HepG2 (cell line): ENCODE data around the gene HOXD4. TPM values are rescaled to one million over a fixed set of nuclear protein-coding genes. Genes with fewer than 3 reads are reported as not detected.

ENCODE experiments used
- ATAC-seq: fragments of 200-7000 bp; cut with Tn5 transposase; 3 replicates; pipeline ENCODE4 v1.9.1; 2020; ENCODE audit warnings: mild to moderate bottlenecking, moderate library complexity
- BruUV-seq: library from RNA; stranded (reverse); fragments of 400-500 nt; replicated peaks from 2 replicates; lab custom pipeline; 2021; lab: Mats Ljungman, UMichigan
- CTCF ChIA-PET: fragments of 300-600 bp; formaldehyde crosslinking; extraction: SDS; loops from one replicate; lab custom pipeline; 2021; ENCODE audit warnings: low total read pairs, inconsistent platforms, low intra/inter-chr PET ratio; lab: Yijun Ruan, JAX
- POLR2A ChIA-PET: fragments of 350-600 bp; sonication (Branson Sonifier 250); formaldehyde crosslinking; loops from one replicate; lab custom pipeline; 2020; ENCODE audit warnings: antibody characterized with exemption, inconsistent platforms; lab: Yijun Ruan, JAX
- DNase-seq: peaks from one replicate; pipeline ENCODE4 v3.0.0-alpha.2; 2015; ENCODE audit warnings: low spot score
- FAIRE-seq: peaks from 3 replicates; lab custom pipeline; 2011; peaks lifted over from hg19 to GRCh38; lab: Jason Lieb, UNC
- H2AFZ ChIP-seq: one replicate; pipeline ENCODE4 v1.6.1; 2011; ENCODE audit warnings: low read length, inconsistent platforms
- H3K27ac ChIP-seq: fragments of 300-600 bp; 3 replicates; pipeline ENCODE4 v1.8.0; 2011; ENCODE audit warnings: mixed run types, mild to moderate bottlenecking, mixed read lengths, low read length, inconsistent platforms; ENCODE audit not compliant: insufficient read depth; ENCODE audit errors: extremely low read length
- H3K27me3 ChIP-seq, 2 experiments: fragments of 200-600 bp in 1 of 2; 2 replicates in 1 of 2; 3 replicates in 1 of 2; pipeline versions ENCODE4 v1.6.0 to v1.8.0; 2011; ENCODE audit warnings: low read length in 2 of 2, mild to moderate bottlenecking in 2 of 2, moderate library complexity in 2 of 2, inconsistent platforms in 1 of 2; ENCODE audit not compliant: insufficient read depth in 2 of 2, control insufficient read depth in 1 of 2
- H3K36me3 ChIP-seq, 2 experiments: fragments of 200-600 bp in 1 of 2; replicated peaks in 1 of 2; 2 replicates in 1 of 2; 3 replicates in 1 of 2; pipeline versions ENCODE4 v1.5.1 to v1.8.0; 2011; ENCODE audit warnings: low read length in 2 of 2, inconsistent platforms in 1 of 2; ENCODE audit not compliant: insufficient read depth in 2 of 2, control insufficient read depth in 1 of 2
- H3K4me1 ChIP-seq: 2 replicates; pipeline ENCODE4 v1.5.1; 2012; ENCODE audit warnings: low read length, inconsistent platforms; ENCODE audit not compliant: insufficient read depth
- H3K4me2 ChIP-seq: 2 replicates; pipeline ENCODE4 v1.6.0; 2011; ENCODE audit warnings: low read depth, low read length, inconsistent platforms
- H3K4me3 ChIP-seq, 3 experiments: fragments of 200-600 bp in 1 of 3; sonication (generic), shearing (Covaris generic) in 1 of 3; replicated peaks in 1 of 3; 2 replicates each; pipeline ENCODE4 v1.5.1; 2011 to 2016; ENCODE audit warnings: low read length in 3 of 3, inconsistent platforms in 2 of 3, low read depth in 2 of 3, mild to moderate bottlenecking in 2 of 3, control low read depth in 1 of 3, mixed read lengths in 1 of 3; ENCODE audit not compliant: insufficient read depth in 1 of 3
- H3K79me2 ChIP-seq: one replicate; pipeline ENCODE4 v1.6.1; 2011; ENCODE audit warnings: low read length, inconsistent platforms; ENCODE audit not compliant: insufficient read depth
- H3K9ac ChIP-seq: 2 replicates; pipeline ENCODE4 v1.6.0; 2011; ENCODE audit warnings: mild to moderate bottlenecking, low read depth, low read length, inconsistent platforms; ENCODE audit not compliant: insufficient read depth
- H3K9me3 ChIP-seq: 2 replicates; pipeline ENCODE4 v1.5.1; 2012; ENCODE audit warnings: mild to moderate bottlenecking, low read length
- H4K20me1 ChIP-seq: 2 replicates; pipeline ENCODE4 v1.6.0; 2011; ENCODE audit warnings: inconsistent platforms, mild to moderate bottlenecking, low read length, moderate library complexity; ENCODE audit not compliant: insufficient read depth
- AHR ChIP-seq: IDR thresholded peaks from 2 replicates; pipeline ENCODE4 v1.6.1; 2018; ENCODE audit warnings: missing genetic modification reagents, missing compliant biosample characterization
- ARID3A ChIP-seq: IDR thresholded peaks from 2 replicates; pipeline ENCODE4 v1.6.1; 2012; ENCODE audit warnings: low read depth, low read length, improper control_type of control experiment
- DDIT3 ChIP-seq: sonication (generic); formaldehyde crosslinking; IDR thresholded peaks from 2 replicates; pipeline ENCODE4 v1.4.0; 2020; ENCODE audit warnings: mild to moderate bottlenecking, missing genetic modification reagents
- FOXJ3 ChIP-seq: sonication (generic); formaldehyde crosslinking; IDR thresholded peaks from 2 replicates; pipeline ENCODE4 v1.4.0; 2020; ENCODE audit warnings: missing genetic modification reagents, mild to moderate bottlenecking, borderline replicate concordance
- GZF1 ChIP-seq: sonication (generic); formaldehyde crosslinking; IDR thresholded peaks from 2 replicates; pipeline ENCODE4 v1.5.1; 2020; ENCODE audit warnings: mild to moderate bottlenecking, missing genetic modification reagents
- MYPOP ChIP-seq: sonication (generic); formaldehyde crosslinking; IDR thresholded peaks from 2 replicates; pipeline ENCODE4 v1.8.1; 2023; ENCODE audit warnings: mild to moderate bottlenecking, moderate library complexity, missing genetic modification reagents
- NFKBIZ ChIP-seq: IDR thresholded peaks from 2 replicates; pipeline ENCODE4 v1.6.1; 2018; ENCODE audit warnings: missing genetic modification reagents, missing compliant biosample characterization
- SETDB1 ChIP-seq: sonication (generic); formaldehyde crosslinking; IDR thresholded peaks from 2 replicates; pipeline ENCODE4 v1.5.1; 2020; ENCODE audit warnings: missing genetic modification reagents, mild to moderate bottlenecking, borderline replicate concordance
- SOX13 ChIP-seq, 3 experiments: fragments of 450-650 bp in 1 of 3; sonication (generic) in 1 of 3; formaldehyde crosslinking in 1 of 3; IDR thresholded peaks in 2 of 3; conservative IDR thresholded peaks in 1 of 3; 2 replicates each; pipeline versions ENCODE4 v1.5.0 to v1.6.1; 2016 to 2020; ENCODE audit warnings: antibody characterized with exemption in 1 of 3, mild to moderate bottlenecking in 1 of 3, missing compliant biosample characterization in 1 of 3, missing genetic modification reagents in 1 of 3, moderate library complexity in 1 of 3
- TCF7 ChIP-seq: sonication (generic); IDR thresholded peaks from 2 replicates; pipeline ENCODE4 v1.6.1; 2016; ENCODE audit warnings: antibody characterized with exemption, low read depth
- WIZ ChIP-seq: sonication (generic); formaldehyde crosslinking; IDR thresholded peaks from 2 replicates; pipeline ENCODE4 v1.5.1; 2020; ENCODE audit warnings: mild to moderate bottlenecking, missing genetic modification reagents
- ZBTB42 ChIP-seq: sonication (generic); formaldehyde crosslinking; IDR thresholded peaks from 2 replicates; pipeline ENCODE4 v1.5.0; 2020; ENCODE audit warnings: mild to moderate bottlenecking, missing genetic modification reagents
- ZBTB44 ChIP-seq: sonication (generic); formaldehyde crosslinking; IDR thresholded peaks from 2 replicates; pipeline ENCODE4 v1.4.0; 2020; ENCODE audit warnings: missing genetic modification reagents
- ZMYM2 ChIP-seq: sonication (generic); formaldehyde crosslinking; IDR thresholded peaks from 2 replicates; pipeline ENCODE4 v1.8.0; 2022; ENCODE audit warnings: mild to moderate bottlenecking, missing genetic modification reagents
- ZNF572 ChIP-seq: sonication (generic); formaldehyde crosslinking; IDR thresholded peaks from 2 replicates; pipeline ENCODE4 v1.5.1; 2020; ENCODE audit warnings: mild to moderate bottlenecking, missing genetic modification reagents
- ZNF672 ChIP-seq: sonication (generic); formaldehyde crosslinking; IDR thresholded peaks from 2 replicates; pipeline ENCODE4 v1.8.1; 2022; ENCODE audit warnings: missing genetic modification reagents
- ZNF703 ChIP-seq: sonication (generic); formaldehyde crosslinking; IDR thresholded peaks from 2 replicates; pipeline ENCODE4 v1.5.1; 2020; ENCODE audit warnings: missing genetic modification reagents, mild to moderate bottlenecking, moderate library complexity, borderline replicate concordance
- ZNF749 ChIP-seq: sonication (generic); formaldehyde crosslinking; IDR thresholded peaks from 2 replicates; pipeline ENCODE4 v1.8.0; 2022; ENCODE audit warnings: mild to moderate bottlenecking, missing genetic modification reagents, moderate library complexity, borderline replicate concordance
- ZNF850 ChIP-seq: sonication (generic); formaldehyde crosslinking; conservative IDR thresholded peaks from 2 replicates; pipeline ENCODE4 v1.9.0; 2021; ENCODE audit warnings: mild to moderate bottlenecking, missing genetic modification reagents
- ZZZ3 ChIP-seq: sonication (generic); formaldehyde crosslinking; IDR thresholded peaks from 2 replicates; pipeline ENCODE4 v1.4.0; 2020; ENCODE audit warnings: missing genetic modification reagents, mild to moderate bottlenecking, borderline replicate concordance
- WGBS: methylation state at CpG from one replicate; pipeline ENCODE4 v1.1.6; 2017; ENCODE audit warnings: low lambda C conversion rate; 5-methylcytosine and 5-hydroxymethylcytosine counted together
- in situ Hi-C: cut with HindIII; loops from 2 replicates; pipeline ENCODE4 v1.10.0; 2017; ENCODE audit warnings: low pct_unique_long_range_greater_than_20kb; ENCODE audit not compliant: extremely low pct_ligation_motif_present
- intact Hi-C: fragments of 100-400 bp; cut with micrococcal nuclease; formaldehyde crosslinking; loops from one replicate; pipeline ENCODE4 v1.10.0; 2022; ENCODE audit not compliant: unreplicated experiment
- polyA plus RNA-seq, 8 experiments: library from polyadenylated mRNA; depleted of rRNA in 3 of 8; stranded (reverse) in 7 of 8; unstranded in 1 of 8; fragments of >200 nt; fragmentation: Illumina TruSeq in 4 of 8; extraction: Trizol in 4 of 8; gene quantifications; 2 replicates each; pipeline versions ENCODE4 v1.2.1 to v1.2.3, GENCODE V29; 2011 to 2016; ENCODE audit warnings: low read depth in 4 of 8, missing spikeins in 1 of 8, mixed read lengths in 1 of 8; ENCODE audit not compliant: insufficient read depth in 1 of 8
- total RNA-seq, 5 experiments: library from RNA; depleted of rRNA; stranded (reverse); fragments of >200 nt; fragmentation: Illumina TruSeq; extraction: Trizol; gene quantifications; 2 replicates each; pipeline ENCODE4 v1.2.3, GENCODE V29; 2016; ENCODE audit warnings: low read depth in 1 of 5

Gene HOXD4
- total and polyA plus RNA-seq, 2 of the 13 experiments (the other 11 are each of a cell fraction or from before 2014, with no cell fraction given) = not detected

GRCh38 chr2:176104316-176105077, 46.9 kb upstream of the HOXD4 start:
- Histone ChIP-seq H3K4me2 (no peak overlapping the region), H3K9me3 (no peaks in the 10 kb centered on the region), H3K79me2 (no peaks in the 10 kb centered on the region), H3K4me1 (no peaks in the 10 kb centered on the region), H3K9ac (no peak overlapping the region), H2AFZ (no peak overlapping the region), H3K27me3 (peaks cover 31 to 90% of the 10 kb centered on the region in 2 experiments), H3K4me3 (no peak overlapping the region), H3K36me3 (no peaks in the 10 kb centered on the region), H4K20me1 (no peaks in the 10 kb centered on the region; the same call in 1 of the 2 replicates), H3K27ac (no peak overlapping the region)
- 40% methylated on average over 45 of the region's 56 CpGs for WGBS
- CTCF ChIA-PET = no interaction called here
- in situ Hi-C loops (loop anchor here (10.0 kb wide), 1 partner anchor 1070 kb away; no protein-coding TSS in a partner anchor), intact Hi-C loops (no loop called here)
- POLR2A ChIA-PET = no interaction called here
- BruUV-seq = no TSS peak
- FAIRE-seq = no peak
- DNase-seq = no peak
- ATAC-seq = no peak
- TF ChIP-seq ZBTB44 (CRISPR knock-in tag) (no peak), ZMYM2 (CRISPR knock-in tag) (no peak), DDIT3 (CRISPR knock-in tag) (no peak), ZZZ3 (CRISPR knock-in tag) (no peak), TCF7 (no peak), WIZ (CRISPR knock-in tag) (no peak), FOXJ3 (CRISPR knock-in tag) (no peak), ZNF672 (CRISPR knock-in tag) (no peak), MYPOP (CRISPR knock-in tag) (no peak), ARID3A (no peak), NFKBIZ (no peak), ZNF572 (CRISPR knock-in tag) (no peak), AHR (CRISPR knock-in tag) (no peak), SETDB1 (no peak), SOX13 (IDR thresholded peaks at IDR 0.05) (no peak), SOX13 (CRISPR knock-in tag; conservative IDR thresholded peaks at IDR 0.05 in 1 of 2, IDR thresholded peaks at IDR 0.05 in 1 of 2) (no peak), ZBTB42 (CRISPR knock-in tag) (no peak), ZNF703 (CRISPR knock-in tag) (no peak), ZNF850 (CRISPR knock-in tag) (no peak), GZF1 (CRISPR knock-in tag) (no peak), ZNF749 (CRISPR knock-in tag) (no peak)
